Activated CD4-positive, alpha-beta T cell treated with anti-CD3 and anti-CD28 coated beads, Interleukin-2, amount 10 ng/mL, durations not matched to agents 7 days and 5 days (primary cell): ENCODE measurements around the gene ZDHHC9. TPM values are rescaled to one million over a fixed set of nuclear protein-coding genes. Genes with fewer than 3 reads are reported as not detected.

Source experiments
- CTCF ChIA-PET: fragments of 350-600 bp; sonication (Branson Sonifier 250); formaldehyde crosslinking; loops from one replicate; lab custom pipeline; 2021; ENCODE audit warnings: antibody characterized with exemption; lab: Charles Lee
- POLR2A ChIA-PET: fragments of 350-600 bp; sonication (Branson Sonifier 250); formaldehyde crosslinking; loops from one replicate; lab custom pipeline; 2021; ENCODE audit warnings: antibody characterized with exemption; lab: Charles Lee
- DNase-seq: peaks from one replicate; pipeline ENCODE4 v3.0.0-alpha.2; 2020
- H3K27ac Mint-ChIP-seq: one replicate; pipeline ENCODE4 v1.8.0; 2021; ENCODE audit warnings: mild to moderate bottlenecking, moderate library complexity, mixed read lengths
- H3K27me3 Mint-ChIP-seq: one replicate; pipeline ENCODE4 v1.8.0; 2021; ENCODE audit warnings: mixed read lengths
- H3K36me3 Mint-ChIP-seq: one replicate; pipeline ENCODE4 v1.8.0; 2021; ENCODE audit warnings: low read depth, mixed read lengths
- H3K4me1 Mint-ChIP-seq: one replicate; pipeline ENCODE4 v1.8.0; 2021; ENCODE audit warnings: mixed read lengths
- H3K4me3 Mint-ChIP-seq: one replicate; pipeline ENCODE4 v1.8.0; 2021; ENCODE audit warnings: mild to moderate bottlenecking, moderate library complexity, mixed read lengths
- H3K9me3 Mint-ChIP-seq: one replicate; pipeline ENCODE4 v1.8.0; 2021; ENCODE audit warnings: mixed read lengths
- total RNA-seq, 2 experiments: library from RNA; stranded (reverse); gene quantifications; one replicate each; pipeline ENCODE4 v1.2.3, GENCODE V29; 2021

The ZDHHC9 gene
- total RNA-seq, 2 experiments from 2014 or later, result 4.1 to 4.2 TPM

DNA sequence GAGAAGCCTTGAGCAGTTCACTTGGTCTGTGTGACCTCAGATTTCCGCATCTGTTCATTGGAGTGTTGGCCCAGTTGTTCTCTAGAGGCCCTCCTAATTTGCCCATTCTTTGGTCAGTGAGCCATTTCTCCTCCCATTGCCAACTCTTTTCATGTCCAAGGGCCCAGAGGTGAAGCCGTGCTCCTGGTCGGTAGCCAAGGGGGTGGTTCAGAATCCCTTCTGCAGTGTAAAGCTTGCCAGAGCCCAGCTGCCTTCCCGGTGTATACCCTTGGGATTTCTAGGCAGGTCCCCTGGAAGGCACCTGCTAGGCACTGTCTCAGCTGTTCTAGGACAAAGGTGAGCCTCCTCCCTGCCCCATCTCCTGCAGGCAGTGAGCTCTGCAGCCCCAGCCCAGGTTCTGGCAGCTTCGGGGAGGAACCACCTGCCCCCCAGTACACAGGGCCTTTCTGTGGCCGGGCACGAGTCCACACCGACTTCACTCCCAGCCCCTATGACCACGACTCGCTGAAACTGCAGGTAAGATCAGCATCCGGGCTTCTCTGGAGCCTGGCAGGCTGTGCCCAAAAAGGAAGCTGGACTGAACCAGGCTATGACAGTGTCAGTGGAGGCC is 51.6 kb downstream of the ZDHHC9 start:
- CTCF ChIA-PET, result interaction anchor here (1.0 to 2.7 kb wide), 3 partner anchors 11 to 36 kb away, joined by 3 to 9 read pairs (median 3); no protein-coding TSS in a partner anchor
- no peak for DNase-seq
- POLR2A ChIA-PET, result no interaction called here
- Mint-ChIP-seq H3K27ac (no peak overlapping the region), H3K9me3 (no peaks in the 10 kb centered on the region), H3K36me3 (peaks cover 36% of the 10 kb centered on the region), H3K4me1 (peaks cover 22% of the 10 kb centered on the region), H3K27me3 (no peaks in the 10 kb centered on the region), H3K4me3 (no peak overlapping the region)

DNA sequence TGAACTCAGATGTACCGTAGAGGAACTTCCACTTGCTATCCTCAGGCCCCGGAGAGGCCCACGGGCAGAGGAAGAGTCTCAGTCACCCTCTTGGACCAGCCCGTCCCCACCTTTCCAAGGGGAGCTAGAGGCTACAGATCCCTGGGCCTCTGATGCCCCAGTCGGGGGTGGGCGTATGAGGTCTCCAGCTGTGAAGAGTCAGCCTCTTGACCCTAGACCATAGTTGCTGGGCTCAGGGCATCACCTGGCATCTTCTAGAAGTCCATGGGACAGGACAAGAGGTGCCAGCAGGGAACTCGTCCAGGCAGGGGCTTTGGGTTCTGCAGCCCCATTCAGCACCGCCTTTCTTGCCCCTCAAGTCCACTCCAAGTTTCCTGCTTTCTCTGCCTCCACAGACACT is 52.4 kb downstream of the ZDHHC9 start:
- POLR2A ChIA-PET, result no interaction called here

DNA sequence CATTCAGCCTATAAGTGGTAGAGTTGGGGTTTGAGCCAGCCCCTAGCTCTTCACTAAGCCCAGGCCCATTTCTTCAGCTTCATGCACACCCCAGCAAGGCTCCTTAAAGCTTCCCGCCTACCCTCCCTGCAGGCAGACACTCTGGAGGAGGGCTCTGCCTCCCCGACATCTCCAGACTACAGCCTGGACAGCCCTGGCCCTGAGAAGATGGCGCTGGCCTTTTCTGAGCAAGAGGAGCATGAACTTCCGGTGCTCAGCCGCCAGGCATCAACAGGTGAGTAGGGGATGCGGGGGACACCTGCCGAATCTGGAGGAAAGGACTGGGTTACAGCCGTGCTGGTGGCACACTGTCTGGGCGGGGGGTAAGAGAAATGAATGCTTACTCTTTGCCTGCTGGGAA is 52.9 kb downstream of the ZDHHC9 start:
- Mint-ChIP-seq H3K36me3 (peaks cover 41% of the 10 kb centered on the region), H3K4me3 (no peak overlapping the region), H3K27me3 (no peaks in the 10 kb centered on the region), H3K27ac (peak overlapping the region; percentile 46), H3K9me3 (no peaks in the 10 kb centered on the region), H3K4me1 (peaks cover 31% of the 10 kb centered on the region)
- no peak for DNase-seq
- POLR2A ChIA-PET, result no interaction called here
- CTCF ChIA-PET, result interaction anchor here (1.3 to 2.7 kb wide), 2 partner anchors 8 to 10 kb away, joined by 4 to 9 read pairs; no protein-coding TSS in a partner anchor

More for the DNA sequence above, 52.4 kb downstream of the ZDHHC9 start:
- Mint-ChIP-seq H3K27me3 (no peaks in the 10 kb centered on the region), H3K27ac (peak overlapping the region; percentile 46), H3K4me1 (peaks cover 26% of the 10 kb centered on the region), H3K4me3 (no peak overlapping the region), H3K9me3 (no peaks in the 10 kb centered on the region), H3K36me3 (peaks cover 38% of the 10 kb centered on the region)
- CTCF ChIA-PET, result interaction anchor here (2.7 kb wide), 1 partner anchor 10 kb away, joined by 9 read pairs; no protein-coding TSS in a partner anchor
- DNase-seq, result no peak

DNA sequence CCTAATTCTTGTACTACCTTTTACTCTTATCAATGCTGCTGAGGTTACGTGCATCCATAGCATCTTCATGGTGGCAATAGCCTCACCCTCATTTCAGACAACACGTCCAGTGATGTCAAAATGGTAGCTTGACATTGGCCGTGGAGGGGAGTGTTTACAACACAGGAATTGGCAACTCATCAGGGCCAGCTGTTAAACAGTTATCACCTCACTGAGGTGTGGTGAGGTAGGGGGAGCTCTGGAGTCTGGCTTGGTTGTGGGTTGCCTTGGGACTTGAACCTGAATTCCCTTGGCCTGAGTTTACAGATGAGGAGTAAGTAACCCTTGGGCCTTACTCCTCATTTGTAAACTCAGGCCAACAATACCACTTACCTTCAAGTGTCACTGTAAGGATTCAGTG is 53.5 kb downstream of the ZDHHC9 start:
- POLR2A ChIA-PET, result no interaction called here
- CTCF ChIA-PET, result interaction anchor here (0.6 to 1.3 kb wide), 3 partner anchors 8 to 39 kb away, joined by 3 to 4 read pairs (median 4); no protein-coding TSS in a partner anchor

DNA sequence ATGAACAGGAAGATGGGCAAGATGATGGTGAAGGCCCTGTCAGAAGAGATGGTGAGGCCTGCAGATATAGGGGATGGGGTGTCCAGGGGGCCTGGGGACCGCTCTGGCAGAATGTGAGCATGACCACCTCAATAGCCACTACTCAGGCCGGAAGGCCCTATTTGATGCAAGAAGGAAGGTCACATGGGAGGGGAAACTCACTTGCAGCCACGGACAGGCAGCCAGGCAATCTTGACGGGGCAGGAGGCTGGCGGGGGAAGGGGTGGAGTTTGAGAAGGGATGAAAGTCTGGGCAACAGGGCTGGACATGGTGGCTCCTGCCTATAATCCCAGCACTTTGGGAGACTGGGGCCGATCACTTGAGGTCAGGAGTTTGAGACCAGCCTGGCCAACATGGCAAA is 55.2 kb downstream of the ZDHHC9 start:
- Mint-ChIP-seq H3K27ac (peak overlapping the region; percentile 2), H3K36me3 (peaks cover 57% of the 10 kb centered on the region), H3K4me3 (no peak overlapping the region), H3K4me1 (peaks cover 51% of the 10 kb centered on the region), H3K27me3 (no peaks in the 10 kb centered on the region), H3K9me3 (no peaks in the 10 kb centered on the region)
- ChIA-PET CTCF (interaction anchor here (1.7 kb wide), 1 partner anchor 10 kb away, joined by 5 read pairs; no protein-coding TSS in a partner anchor), POLR2A (no interaction called here)
- DNase-seq, result no peak

More for the DNA sequence above, 53.5 kb downstream of the ZDHHC9 start:
- Mint-ChIP-seq H3K36me3 (peaks cover 48% of the 10 kb centered on the region), H3K27ac (peak overlapping the region; percentile 54), H3K4me1 (peaks cover 38% of the 10 kb centered on the region), H3K9me3 (no peaks in the 10 kb centered on the region), H3K4me3 (no peak overlapping the region), H3K27me3 (no peaks in the 10 kb centered on the region)
- no peak for DNase-seq

DNA sequence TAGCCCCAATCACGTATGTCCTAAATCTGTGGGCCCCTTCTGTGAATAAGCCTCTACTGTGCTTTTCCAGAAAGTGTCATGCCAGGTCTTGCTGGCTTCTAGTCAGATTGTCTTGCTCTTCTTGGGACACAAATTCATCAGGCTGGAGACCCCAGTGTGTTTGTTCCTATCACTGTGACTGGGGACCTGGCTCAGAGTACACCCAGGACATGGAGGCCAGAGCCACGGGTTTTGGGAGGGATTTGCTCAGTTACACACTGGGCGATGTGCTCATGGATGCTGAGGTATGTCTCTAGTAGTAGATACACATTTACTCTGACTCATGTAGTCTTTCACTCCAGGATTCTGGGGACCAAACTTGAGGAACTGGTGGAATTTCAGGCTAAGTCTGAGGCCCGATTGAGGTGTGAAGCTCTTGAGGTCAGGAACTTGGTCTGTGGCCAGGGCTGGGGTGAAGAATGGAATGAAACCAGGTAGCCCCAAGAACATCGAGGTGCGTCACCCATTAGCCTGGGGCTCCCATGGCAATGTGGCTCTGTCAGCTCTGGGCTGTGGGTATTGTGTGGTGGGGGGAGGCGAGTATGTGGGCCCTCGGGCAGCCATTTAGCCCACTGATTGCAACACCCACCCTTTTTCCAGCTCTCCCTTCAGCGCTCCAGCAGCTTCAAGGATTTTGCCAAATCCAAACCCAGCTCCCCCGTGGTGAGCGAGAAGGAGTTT is 56.2 kb downstream of the ZDHHC9 start:
- Mint-ChIP-seq H3K36me3 (peaks cover 65% of the 10 kb centered on the region), H3K4me3 (peak overlapping the region; percentile 25), H3K27me3 (no peaks in the 10 kb centered on the region), H3K9me3 (no peaks in the 10 kb centered on the region), H3K27ac (peak overlapping the region; percentile 31), H3K4me1 (peaks cover 58% of the 10 kb centered on the region)
- ChIA-PET CTCF (interaction anchor here (1.2 to 1.7 kb wide), 3 partner anchors 11 to 73 kb away, joined by 3 to 5 read pairs (median 3); no protein-coding TSS in a partner anchor), POLR2A (no interaction called here)
- no peak for DNase-seq

DNA sequence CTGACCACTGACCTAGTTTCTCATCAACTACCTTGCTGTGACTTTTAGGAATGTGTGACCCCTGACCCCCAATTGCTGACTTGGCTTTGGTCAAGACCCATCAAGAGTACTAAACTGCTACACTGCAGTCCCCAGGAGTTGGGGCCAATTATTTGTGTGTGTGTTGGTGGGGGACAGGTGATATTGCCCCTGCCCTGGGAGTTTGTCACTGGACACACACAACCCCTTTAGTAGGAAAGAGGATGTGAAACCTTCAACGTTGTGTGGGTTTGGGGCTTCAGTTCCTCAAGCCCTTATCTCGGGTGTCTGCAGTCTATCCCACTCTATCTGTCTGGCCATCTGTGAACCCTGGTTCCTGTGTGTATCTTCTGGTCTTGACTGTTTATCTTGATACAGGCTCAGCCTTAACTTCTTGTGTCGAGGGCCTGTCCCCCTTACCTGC is 57.5 kb downstream of the ZDHHC9 start:
- H3K27ac Mint-ChIP-seq, result peak overlapping the region; percentile 83
- peaks cover 73% of the 10 kb centered on the region for H3K36me3 Mint-ChIP-seq
- DNase-seq, result no peak
- H3K9me3 Mint-ChIP-seq, result no peaks in the 10 kb centered on the region
- H3K27me3 Mint-ChIP-seq, result no peaks in the 10 kb centered on the region
- POLR2A ChIA-PET, result no interaction called here
- H3K4me3 Mint-ChIP-seq, result peak overlapping the region; percentile 69
- H3K4me1 Mint-ChIP-seq, result peaks cover 53% of the 10 kb centered on the region
- CTCF ChIA-PET, result interaction anchor here (0.8 to 1.2 kb wide), 3 partner anchors 13 to 50 kb away, joined by 3 to 6 read pairs (median 3); no protein-coding TSS in a partner anchor

DNA sequence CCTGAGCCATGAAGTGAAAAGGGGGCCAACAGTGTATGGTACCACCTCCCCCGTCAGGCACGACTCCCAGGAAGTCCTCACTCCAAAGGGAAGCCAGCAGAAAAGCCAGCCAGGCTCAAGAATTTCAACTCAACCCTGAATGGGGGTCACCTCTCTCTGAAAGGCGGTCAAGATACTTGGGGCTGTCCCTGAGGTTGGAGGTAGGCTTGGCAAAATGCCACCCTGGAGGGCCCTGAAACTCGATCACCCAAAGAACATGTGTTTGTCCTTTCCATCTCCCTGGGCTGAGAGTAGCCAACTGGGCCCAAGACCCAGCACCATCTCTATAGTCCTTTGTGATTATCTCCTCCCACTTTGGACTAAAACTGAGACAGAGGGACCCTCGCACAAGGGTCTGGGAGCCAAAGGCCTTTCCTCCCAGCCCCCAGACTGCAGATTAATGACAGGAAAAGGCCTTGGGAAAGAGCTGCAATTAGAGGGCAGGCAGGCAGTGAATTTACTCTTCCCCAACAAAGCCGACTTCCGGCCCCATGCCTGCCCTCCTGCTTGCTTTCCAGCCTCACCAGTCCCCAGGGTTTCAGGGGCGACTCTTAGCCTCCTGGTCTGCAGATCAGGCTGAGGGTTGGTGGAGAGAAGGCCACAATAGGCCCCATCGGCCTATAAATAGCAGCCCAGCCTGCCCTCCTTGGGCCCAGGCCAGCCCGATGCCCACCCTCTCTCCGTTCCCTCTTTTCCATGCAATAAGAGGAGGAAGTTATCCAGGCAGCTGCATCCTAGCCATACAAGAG is 58.3 kb downstream of the ZDHHC9 start:
- Mint-ChIP-seq H3K27ac (peak overlapping the region; percentile 83), H3K27me3 (no peaks in the 10 kb centered on the region), H3K4me3 (peak overlapping the region; percentile 69), H3K9me3 (no peaks in the 10 kb centered on the region), H3K4me1 (peaks cover 53% of the 10 kb centered on the region), H3K36me3 (peaks cover 78% of the 10 kb centered on the region)
- CTCF ChIA-PET, result interaction anchor here (0.8 to 1.2 kb wide), 2 partner anchors 14 to 49 kb away, joined by 3 to 6 read pairs; no protein-coding TSS in a partner anchor
- POLR2A ChIA-PET, result no interaction called here
- DNase-seq, result no peak

DNA sequence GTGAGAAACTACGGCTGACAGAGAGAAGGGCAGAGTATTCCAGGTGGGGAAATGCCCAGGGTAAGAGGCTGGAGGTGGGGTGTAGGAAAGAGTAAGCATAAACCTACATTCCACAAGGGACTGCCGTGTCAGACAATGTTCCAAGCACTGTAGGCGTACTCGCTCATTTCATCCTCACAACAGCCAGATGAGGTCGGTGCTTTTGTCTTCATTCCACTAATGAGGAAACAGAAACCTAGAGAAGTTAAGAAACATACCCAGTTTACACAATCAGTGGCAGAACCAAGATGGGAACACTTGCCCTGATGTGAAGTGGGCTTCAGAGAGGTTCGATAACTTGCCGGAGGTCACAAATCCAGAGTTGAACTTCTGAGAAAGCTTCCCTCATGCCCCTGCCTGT is 59.3 kb downstream of the ZDHHC9 start:
- peak overlapping the region; percentile 97 for H3K4me3 Mint-ChIP-seq
- H3K27ac Mint-ChIP-seq, result peak overlapping the region; percentile 83
- no peaks in the 10 kb centered on the region for H3K27me3 Mint-ChIP-seq
- H3K4me1 Mint-ChIP-seq, result peaks cover 52% of the 10 kb centered on the region
- POLR2A ChIA-PET, result interaction anchor here (1.0 kb wide), 1 partner anchor 16 kb away, joined by 3 read pairs; no protein-coding TSS in a partner anchor
- CTCF ChIA-PET, result interaction anchor here (1.0 to 2.7 kb wide), 4 partner anchors 9 to 178 kb away, joined by 3 to 10 read pairs (median 3); no protein-coding TSS in a partner anchor
- H3K36me3 Mint-ChIP-seq, result peaks cover 83% of the 10 kb centered on the region
- H3K9me3 Mint-ChIP-seq, result no peaks in the 10 kb centered on the region
- DNase-seq, result no peak

DNA sequence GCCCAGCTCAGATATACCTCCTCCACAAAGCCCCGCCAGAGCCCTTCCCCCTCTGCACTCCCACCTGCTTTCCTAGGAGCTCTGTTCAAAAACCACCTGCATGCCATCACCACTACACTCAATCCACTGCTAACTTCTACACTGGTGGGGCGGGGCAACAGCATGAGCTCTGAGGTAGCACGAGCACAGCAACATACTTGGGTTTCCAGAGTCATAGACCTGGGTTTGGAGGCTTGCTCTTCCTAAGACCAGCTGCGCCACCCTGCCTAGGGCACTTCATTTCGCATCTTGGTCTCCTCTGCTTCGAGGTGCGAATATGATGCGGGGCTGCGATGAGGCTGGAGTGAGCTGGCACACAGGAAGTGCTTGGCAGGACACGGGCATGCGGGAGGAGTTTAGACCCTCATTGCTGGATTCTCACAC is 60.4 kb downstream of the ZDHHC9 start:
- CTCF ChIA-PET, result interaction anchor here (0.9 to 2.7 kb wide), 10 partner anchors 8 to 277 kb away, joined by 3 to 10 read pairs (median 3); no protein-coding TSS in a partner anchor
- DNase-seq, result no peak
- no peaks in the 10 kb centered on the region for H3K9me3 Mint-ChIP-seq
- peak overlapping the region; percentile 83 for H3K27ac Mint-ChIP-seq
- peaks cover 80% of the 10 kb centered on the region for H3K36me3 Mint-ChIP-seq
- no peaks in the 10 kb centered on the region for H3K27me3 Mint-ChIP-seq
- H3K4me3 Mint-ChIP-seq, result peak overlapping the region; percentile 97
- POLR2A ChIA-PET, result interaction anchor here (1.0 kb wide), 1 partner anchor 15 kb away, joined by 3 read pairs; no protein-coding TSS in a partner anchor
- H3K4me1 Mint-ChIP-seq, result peaks cover 57% of the 10 kb centered on the region

DNA sequence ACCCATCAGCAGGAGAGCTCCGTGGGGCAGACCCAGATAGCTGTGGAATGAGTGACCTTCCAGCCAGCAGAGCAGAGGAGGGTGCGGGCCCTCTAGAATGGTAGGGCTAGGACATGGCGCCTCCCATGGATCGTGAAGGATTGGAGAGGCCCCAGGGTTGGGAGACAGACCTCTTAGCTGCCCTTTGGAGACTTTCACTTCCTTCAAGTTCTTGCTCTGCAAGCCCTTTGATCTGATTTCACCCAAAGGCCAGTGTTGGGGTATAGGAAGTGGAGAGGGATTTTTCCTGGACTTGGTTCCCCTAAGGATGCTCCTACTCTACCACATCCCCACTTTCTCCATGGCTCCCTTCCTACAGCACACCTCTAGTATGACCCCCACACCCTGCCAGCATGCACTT is 61.0 kb downstream of the ZDHHC9 start:
- peaks cover 62% of the 10 kb centered on the region for H3K4me1 Mint-ChIP-seq
- POLR2A ChIA-PET, result interaction anchor here (0.6 kb wide), 1 partner anchor 103 kb away, joined by 10 read pairs; no protein-coding TSS in a partner anchor
- peaks cover 79% of the 10 kb centered on the region for H3K36me3 Mint-ChIP-seq

More for the DNA sequence above, 61.0 kb downstream of the ZDHHC9 start:
- DNase-seq, result no peak
- Mint-ChIP-seq H3K27ac (peak overlapping the region; percentile 92), H3K27me3 (no peaks in the 10 kb centered on the region), H3K9me3 (no peaks in the 10 kb centered on the region), H3K4me3 (peak overlapping the region; percentile 97)
- CTCF ChIA-PET, result interaction anchor here (0.9 to 2.7 kb wide), 8 partner anchors 8 to 278 kb away, joined by 3 to 10 read pairs (median 3); no protein-coding TSS in a partner anchor
